Measurements from ENCODE around the gene ZFYVE26.
A peak's percentile ranks its signal among the peaks of the same experiment; 100 is the strongest.

- TF ChIP-seq CTCF (IDR thresholded peaks at IDR 0.05) (no peak), EP300 (IDR thresholded peaks at IDR 0.05; ENCODE audit: low read depth) (no peak), POLR2AphosphoS5 (IDR thresholded peaks at IDR 0.05) (peak in 2 of 3 donors; percentile 67 to 73)
Measured at GRCh38 chr14:67820428-67820971, 4.1 kb upstream of the ZFYVE26 start.
